HCT116 (cell line): Measurements from ENCODE around the gene MTFP1. TPM values are rescaled to one million over a fixed set of nuclear protein-coding genes. Genes with fewer than 3 reads are reported as not detected.

ENCODE experiments used
- ATAC-seq: fragments of 200-7000 bp; cut with Tn5 transposase; 2 replicates; pipeline ENCODE4 v1.9.1; 2020; ENCODE audit warnings: mild to moderate bottlenecking, moderate library complexity
- BruUV-seq: library from RNA; stranded (reverse); fragments of 400-500 nt; replicated peaks from 2 replicates; lab custom pipeline; 2021; lab: Mats Ljungman, UMichigan
- CTCF ChIA-PET: fragments of 300-600 bp; sonication (Branson Sonifier 250); formaldehyde crosslinking; loops from one replicate; lab custom pipeline; 2021; ENCODE audit warnings: antibody characterized with exemption; lab: Charles Lee
- POLR2A ChIA-PET: fragments of 300-600, 350-600 bp; sonication (Branson Sonifier 250); formaldehyde crosslinking; loops from one replicate; lab custom pipeline; 2021; ENCODE audit warnings: antibody characterized with exemption; lab: Charles Lee
- RAD21 ChIA-PET, 2 experiments: fragments of 300-600 bp; sonication (Branson Sonifier 250); formaldehyde crosslinking; loops; one replicate each; lab custom pipeline; 2023; ENCODE audit warnings: low total read pairs in 2 of 2; ENCODE audit not compliant: uncharacterized antibody in 2 of 2, unreplicated experiment in 2 of 2, low non-redundant PET in 1 of 2; lab: Charles Lee
- DNase-seq: peaks from one replicate; pipeline ENCODE4 v3.0.0-alpha.2; 2010; ENCODE audit warnings: low read depth, low spot score
- H2AFZ ChIP-seq: fragments of 200-600 bp; shearing (Covaris generic), sonication (generic); 2 replicates; pipeline ENCODE4 v1.6.1; 2017; ENCODE audit warnings: low read depth, mixed run types, mixed read lengths, antibody characterized with exemption, low read length; ENCODE audit not compliant: poor library complexity, severe bottlenecking
- H3K27ac ChIP-seq: 2 replicates; pipeline ENCODE4 v1.5.1; 2012; ENCODE audit warnings: low read depth, low read length
- H3K27me3 ChIP-seq: fragments of 200-600 bp; sonication (generic); 2 replicates; pipeline ENCODE4 v1.6.1; 2016; ENCODE audit warnings: mixed run types, low read length, mixed read lengths; ENCODE audit not compliant: insufficient read depth
- H3K36me3 ChIP-seq, 2 experiments: fragments of 200-500 bp in 1 of 2; fragments of 200-600 bp in 1 of 2; sonication (Bioruptor generic) in 1 of 2; sonication (generic) in 1 of 2; 2 replicates each; pipeline versions ENCODE4 v1.5.1 to v1.6.1; 2014 to 2016; ENCODE audit warnings: low read length in 2 of 2, inconsistent platforms in 1 of 2, mixed read lengths in 1 of 2, mixed run types in 1 of 2; ENCODE audit not compliant: insufficient read depth in 2 of 2, control insufficient read depth in 1 of 2
- H3K4me1 ChIP-seq, 2 experiments: fragments of 200-600 bp in 1 of 2; sonication (generic) in 1 of 2; 2 replicates each; pipeline versions ENCODE4 v1.5.1 to v1.6.1; 2012 to 2017; ENCODE audit warnings: low read length in 2 of 2, inconsistent platforms in 1 of 2, mild to moderate bottlenecking in 1 of 2, mixed read lengths in 1 of 2, mixed run types in 1 of 2, moderate library complexity in 1 of 2; ENCODE audit not compliant: insufficient read depth in 2 of 2, control insufficient read depth in 1 of 2
- H3K4me2 ChIP-seq: fragments of 200-600 bp; sonication (generic); 2 replicates; pipeline ENCODE4 v1.6.1; 2017; ENCODE audit warnings: mixed run types, low read length, mixed read lengths
- H3K4me3 ChIP-seq, 2 experiments: fragments of 200-600 bp in 1 of 2; sonication (generic) in 1 of 2; replicated peaks in 1 of 2; 2 replicates each; pipeline ENCODE4 v1.5.1; 2011 to 2016; ENCODE audit warnings: low read length in 2 of 2, control low read depth in 1 of 2, low read depth in 1 of 2, mild to moderate bottlenecking in 1 of 2, mixed read lengths in 1 of 2, mixed run types in 1 of 2
- H3K79me2 ChIP-seq: fragments of 200-600 bp; sonication (generic); 2 replicates; pipeline ENCODE4 v1.6.1; 2017; ENCODE audit warnings: mild to moderate bottlenecking, mixed run types, low read length, moderate library complexity, mixed read lengths; ENCODE audit not compliant: insufficient read depth
- H3K9ac ChIP-seq: fragments of 200-600 bp; sonication (generic); 2 replicates; pipeline ENCODE4 v1.6.1; 2016; ENCODE audit warnings: low read length, mixed read lengths
- H3K9me2 ChIP-seq: fragments of 200-600 bp; sonication (generic), shearing (Covaris generic); 2 replicates; pipeline ENCODE4 v1.6.1; 2017; ENCODE audit warnings: mixed run types, mild to moderate bottlenecking, moderate library complexity; ENCODE audit not compliant: insufficient read depth
- H3K9me3 ChIP-seq, 2 experiments: fragments of 200-500 bp in 1 of 2; fragments of 200-600 bp in 1 of 2; sonication (Bioruptor generic) in 1 of 2; sonication (generic) in 1 of 2; 2 replicates each; pipeline ENCODE4 v1.6.1; 2014 to 2017; ENCODE audit warnings: low read length in 2 of 2, mixed read lengths in 2 of 2, inconsistent platforms in 1 of 2, low read depth in 1 of 2, mild to moderate bottlenecking in 1 of 2, mixed run types in 1 of 2, moderate library complexity in 1 of 2; ENCODE audit not compliant: control insufficient read depth in 1 of 2, insufficient read depth in 1 of 2
- H4K20me1 ChIP-seq: fragments of 200-600 bp; sonication (generic), shearing (Covaris generic); 2 replicates; pipeline ENCODE4 v1.6.1; 2017; ENCODE audit warnings: mixed run types, mild to moderate bottlenecking, moderate library complexity; ENCODE audit not compliant: insufficient read depth
- CEBPB ChIP-seq: IDR thresholded peaks from 2 replicates; pipeline ENCODE4 v1.6.1; 2012; ENCODE audit warnings: low read depth
- EZH2 ChIP-seq: fragments of 200-600 bp; sonication (generic); IDR thresholded peaks from 2 replicates; pipeline ENCODE4 v1.6.1; 2017; ENCODE audit warnings: antibody characterized with exemption, mixed run types
- FOSL1 ChIP-seq: IDR thresholded peaks from 2 replicates; pipeline ENCODE4 v1.6.1; 2012; ENCODE audit warnings: low read depth
- POLR2AphosphoS5 ChIP-seq: IDR thresholded peaks from 2 replicates; pipeline ENCODE4 v1.6.1; 2011; ENCODE audit warnings: mild to moderate bottlenecking, low read depth, low read length, moderate library complexity
- SP1 ChIP-seq: IDR thresholded peaks from 2 replicates; pipeline ENCODE4 v1.6.1; 2012; ENCODE audit warnings: low read depth
- SRF ChIP-seq: IDR thresholded peaks from 2 replicates; pipeline ENCODE4 v1.6.1; 2012; ENCODE audit warnings: low read depth
- TCF7L2 ChIP-seq: IDR thresholded peaks from 2 replicates; pipeline ENCODE4 v1.7.0; 2011; ENCODE audit warnings: borderline replicate concordance, inconsistent platforms; ENCODE audit not compliant: insufficient read depth, insufficient read length; ENCODE audit errors: extremely low read depth
- ZFX ChIP-seq: fragments of 450-650 bp; IDR thresholded peaks from 2 replicates; pipeline ENCODE4 v1.6.1; 2017
- intact Hi-C: fragments of 100-400 bp; cut with micrococcal nuclease; formaldehyde crosslinking; loops from 2 replicates; pipeline ENCODE4 v1.10.0; 2022
- total RNA-seq: library from RNA; stranded (reverse); gene quantifications from one replicate; pipeline ENCODE4 v1.2.1, GENCODE V29; 2021; ENCODE audit not compliant: unreplicated experiment

MTFP1 gene
- total RNA-seq, 1 experiment from 2014 or later: 36.1 TPM

DNA sequence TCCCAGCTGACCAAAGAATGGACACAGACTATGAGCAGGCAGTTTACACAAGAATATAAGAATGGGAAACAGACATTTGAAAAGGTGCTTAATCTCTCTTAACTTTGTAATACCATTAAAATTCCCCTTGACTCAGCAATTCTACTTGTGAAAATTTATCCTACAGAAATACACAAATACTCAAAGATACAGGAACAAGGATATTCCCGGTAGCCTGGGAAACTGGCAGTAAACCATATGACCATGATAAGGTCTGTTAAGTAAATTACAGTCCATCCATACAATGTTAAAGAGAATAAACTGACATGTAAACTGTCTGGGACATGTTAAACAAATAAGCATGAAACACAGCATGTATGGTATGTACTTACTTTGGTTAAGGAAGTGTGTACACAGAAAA, 8.7 kb upstream of the MTFP1 start:
- TF ChIP-seq SRF: no peak
- no peak for TF ChIP-seq SP1
- no peak for TF ChIP-seq TCF7L2
- no peak for TF ChIP-seq EZH2
- no peak for TF ChIP-seq CEBPB
- no peak for TF ChIP-seq ZFX
- no peaks in the 10 kb centered on the region for H3K27me3 ChIP-seq
- no peak overlapping the region for H3K4me3 ChIP-seq
- BruUV-seq: no TSS peak
- H2AFZ ChIP-seq: no peak overlapping the region
- DNase-seq: no peak
- no peaks in the 10 kb centered on the region for H4K20me1 ChIP-seq
- H3K4me2 ChIP-seq: no peak overlapping the region; the same call in 1 of the 2 replicates
- RAD21 ChIA-PET: no interaction called here
- no peaks in the 10 kb centered on the region for H3K9me2 ChIP-seq
- H3K9ac ChIP-seq: no peak overlapping the region
- intact Hi-C loops: no loop called here
- H3K9me3 ChIP-seq: no peaks in the 10 kb centered on the region
- H3K27ac ChIP-seq: no peak overlapping the region
- ATAC-seq: no peak
- peaks cover 35 to 60% of the 10 kb centered on the region in 2 experiments for H3K36me3 ChIP-seq
- POLR2A ChIA-PET: no interaction called here
- no peaks in the 10 kb centered on the region; the same call in 1 of the 2 replicates for H3K79me2 ChIP-seq
- peaks cover 28 to 59% of the 10 kb centered on the region in 2 experiments for H3K4me1 ChIP-seq
- CTCF ChIA-PET: no interaction called here

DNA sequence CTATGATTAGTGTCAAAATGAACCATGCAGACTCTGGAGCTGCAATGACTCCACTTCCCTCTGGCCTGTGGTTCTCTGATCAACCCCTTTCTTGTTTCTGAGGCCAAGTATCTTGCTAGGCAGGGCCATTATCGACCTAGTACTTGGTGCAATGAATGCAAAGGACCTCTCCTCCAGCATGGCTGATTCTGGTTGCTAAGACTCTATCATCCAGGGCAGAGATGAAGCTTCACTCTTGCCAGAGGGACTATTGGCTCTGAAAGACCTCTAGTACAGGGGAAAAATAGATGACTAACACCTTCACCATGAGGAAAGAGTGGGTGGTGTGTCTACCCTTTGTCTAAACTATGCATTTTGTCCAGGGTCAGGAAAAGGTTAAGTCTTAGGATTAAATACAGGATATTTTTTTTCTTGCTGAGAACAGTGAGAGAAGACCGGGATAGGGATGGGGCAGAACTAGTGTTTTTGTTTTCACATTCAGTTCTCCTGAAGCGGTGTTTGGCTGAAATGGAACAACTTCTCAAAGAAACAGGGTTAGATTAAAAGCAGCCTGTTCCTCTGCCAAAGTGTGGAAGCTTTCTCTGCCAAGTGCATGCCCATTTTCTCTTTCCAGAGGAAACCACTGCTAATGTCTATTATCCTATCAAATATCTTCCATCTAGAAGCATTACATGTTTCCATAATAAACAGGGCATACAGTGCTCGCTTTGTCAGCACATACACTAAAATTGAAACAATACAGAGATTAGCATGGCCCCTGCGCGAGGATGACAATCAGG, 5.0 kb upstream of the MTFP1 start:
- H2AFZ ChIP-seq: no peak overlapping the region
- H4K20me1 ChIP-seq: no peaks in the 10 kb centered on the region
- no peaks in the 10 kb centered on the region for H3K9me3 ChIP-seq
- H3K4me1 ChIP-seq: peaks cover 44 to 89% of the 10 kb centered on the region in 2 experiments
- peak overlapping the region; percentile 93 for H3K4me2 ChIP-seq
- intact Hi-C loops: loop anchor here (10.0 kb wide), 1 partner anchor 664 kb away; the partner anchor contains the start of gene SMTN
- no peaks in the 10 kb centered on the region for H3K9me2 ChIP-seq
- peaks cover 26 to 36% of the 10 kb centered on the region in 2 experiments for H3K36me3 ChIP-seq
- H3K27me3 ChIP-seq: no peaks in the 10 kb centered on the region
- peaks cover 5% of the 10 kb centered on the region; the same call in 1 of the 2 replicates for H3K79me2 ChIP-seq
- no peak for ATAC-seq
- no TSS peak for BruUV-seq
- ChIA-PET RAD21 (no interaction called here), POLR2A (no interaction called here), CTCF (no interaction called here)
- peak overlapping the region; percentile 96 for H3K9ac ChIP-seq
- TF ChIP-seq POLR2AphosphoS5 (peak; percentile 21; the same call in 1 of the 2 replicates), FOSL1 (no peak)
- peak overlapping the region; percentile 7 to 12; a peak in 2 of 4 replicates for H3K4me3 ChIP-seq
- DNase-seq: no peak
- H3K27ac ChIP-seq: peak overlapping the region; percentile 98
